H1 (cell line): ENCODE results near the gene TMA7B. TPM values are rescaled to one million over a fixed set of nuclear protein-coding genes. Genes with fewer than 3 reads are reported as not detected.

Experiments
- BCL11A ChIP-seq, 2 experiments: IDR thresholded peaks; one replicate each; pipeline ENCODE4 v1.6.1; 2011; ENCODE audit warnings: low read depth in 2 of 2, low read length in 2 of 2, mild to moderate bottlenecking in 2 of 2
- BRCA1 ChIP-seq: IDR thresholded peaks from 2 replicates; pipeline ENCODE4 v1.6.1; 2012; ENCODE audit warnings: low read depth, low read length, improper control_type of control experiment
- CHD2 ChIP-seq: IDR thresholded peaks from 2 replicates; pipeline ENCODE4 v1.6.1; 2012; ENCODE audit warnings: low read length, improper control_type of control experiment
- EP300 ChIP-seq, 2 experiments: IDR thresholded peaks; 1 replicate in 1 of 2; 2 replicates in 1 of 2; pipeline ENCODE4 v1.6.1; 2011 to 2012; ENCODE audit warnings: low read depth in 2 of 2, low read length in 2 of 2, mild to moderate bottlenecking in 2 of 2, borderline replicate concordance in 1 of 2, inconsistent platforms in 1 of 2, moderate library complexity in 1 of 2
- JUND ChIP-seq: IDR thresholded peaks from 2 replicates; pipeline ENCODE4 v1.6.1; 2011; ENCODE audit warnings: mild to moderate bottlenecking, improper control_type of control experiment, low read length
- RXRA ChIP-seq: IDR thresholded peaks from 2 replicates; pipeline ENCODE4 v1.6.1; 2011; ENCODE audit warnings: low read depth, mild to moderate bottlenecking, low read length, moderate library complexity; ENCODE audit not compliant: insufficient read depth
- SRF ChIP-seq: IDR thresholded peaks from 2 replicates; pipeline ENCODE4 v1.6.1; 2011; ENCODE audit warnings: mild to moderate bottlenecking, low read depth, low read length, moderate library complexity
- polyA plus RNA-seq, 7 experiments: library from polyadenylated mRNA; depleted of rRNA in 3 of 7; stranded (reverse) in 5 of 7; unstranded in 2 of 7; fragments of >200 nt in 5 of 7; fragments of 200-250 nt in 2 of 7; gene quantifications; 1 replicate in 5 of 7; 2 replicates in 1 of 7; 4 replicates in 1 of 7; pipeline versions ENCODE4 v1.2.1 to v1.2.3, GENCODE V29; 2011 to 2013; ENCODE audit warnings: missing spikeins in 2 of 7, mixed read lengths in 2 of 7
- total RNA-seq: library from RNA; stranded (reverse); fragmentation: NEBNext Ultra II Directional; extraction: Animal tissue kit (Norgen Biotek cat#: 25700); gene quantifications from 2 replicates; pipeline ENCODE4 v1.2.1, GENCODE V29; 2021
- TF ChIP-seq, protein P1 (sequence below): IDR thresholded peaks from 2 replicates; pipeline ENCODE4 v1.6.1; 2012; ENCODE audit warnings: inconsistent platforms

Gene TMA7B
- total and polyA plus RNA-seq, 2 of the 8 experiments (the other 6 are each of a cell fraction or from before 2014, with no cell fraction given) = not detected

DNA sequence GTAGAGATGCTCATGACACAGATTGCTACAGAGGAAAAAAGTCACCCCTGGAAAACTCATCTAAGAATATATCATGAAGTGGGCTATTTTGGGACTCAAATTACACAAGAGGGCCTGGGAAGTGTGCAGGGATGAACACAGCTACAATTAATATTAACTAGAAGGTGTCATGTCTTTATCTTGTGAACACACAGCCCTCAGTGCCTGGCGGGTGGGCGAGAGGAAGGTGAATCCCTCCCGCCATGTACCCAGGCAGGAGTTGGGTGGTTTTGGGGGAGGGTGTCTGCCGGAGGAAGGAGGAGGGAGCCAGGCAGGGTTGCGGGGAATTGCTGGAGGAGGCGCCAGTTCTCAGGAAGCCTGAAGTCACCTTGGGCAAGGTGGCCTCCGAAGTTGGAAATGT is 29.4 kb downstream of the TMA7B start (continued):
- TF ChIP-seq, protein P1, sequence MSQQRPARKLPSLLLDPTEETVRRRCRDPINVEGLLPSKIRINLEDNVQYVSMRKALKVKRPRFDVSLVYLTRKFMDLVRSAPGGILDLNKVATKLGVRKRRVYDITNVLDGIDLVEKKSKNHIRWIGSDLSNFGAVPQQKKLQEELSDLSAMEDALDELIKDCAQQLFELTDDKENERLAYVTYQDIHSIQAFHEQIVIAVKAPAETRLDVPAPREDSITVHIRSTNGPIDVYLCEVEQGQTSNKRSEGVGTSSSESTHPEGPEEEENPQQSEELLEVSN = no peak
- TF ChIP-seq SRF (no peak), RXRA (no peak), JUND (no peak), BCL11A (IDR thresholded peaks at IDR 0.05; ENCODE audit: low read depth in 2 of 2, low read length in 2 of 2) (no peak), EP300 (IDR thresholded peaks at IDR 0.05; ENCODE audit: borderline replicate concordance in 1 of 2, low read depth in 2 of 2, low read length in 2 of 2) (no peak), BRCA1 (no peak), CHD2 (no peak)
